Measurements from ENCODE around the gene MRGPRX2. TPM values are rescaled to one million over a fixed set of nuclear protein-coding genes. Genes with fewer than 3 reads are reported as not detected.

MRGPRX2 gene
- total and polyA plus RNA-seq, 10 of the 15 experiments (the other 5 are each of a cell fraction or from before 2014, with no cell fraction given): 0.03 to 0.11 TPM; not detected in 8

DNA sequence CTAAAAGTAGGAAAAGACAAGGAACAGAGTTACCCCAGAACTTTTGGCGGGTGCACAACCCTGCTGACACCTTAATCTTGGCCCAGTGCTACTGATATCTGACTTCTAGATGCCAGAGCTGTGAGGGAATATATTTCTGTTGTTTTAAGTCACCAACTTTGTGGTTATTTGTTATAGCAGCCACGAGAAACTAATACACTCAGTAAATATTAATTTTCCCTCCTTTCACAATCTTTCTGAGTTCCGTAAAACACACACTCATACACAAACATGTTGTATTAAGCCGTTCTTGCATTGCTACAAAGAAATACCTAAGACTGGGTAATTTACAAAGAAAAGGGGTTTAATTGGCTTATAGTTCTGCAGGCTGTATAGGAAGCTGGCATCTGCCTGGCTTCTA lies 40.4 kb upstream of the MRGPRX2 start:
- Histone ChIP-seq H3K4me1 (ENCODE audit: control insufficient read depth, insufficient read depth, low read length) (no peaks in the 10 kb centered on the region), H2AFZ (ENCODE audit: control insufficient read depth, low read depth, low read length) (no peak overlapping the region), H3K27me3 (replicated peaks in 1 of 2; ENCODE audit: control insufficient read depth in 2 of 2, insufficient read depth in 2 of 2, low read length in 1 of 2) (peaks cover 0 to 2% of the 10 kb centered on the region in 2 experiments; a peak in 1 of 4 replicates), H3K9me3 (replicated peaks; ENCODE audit: control insufficient read depth, insufficient read depth, low read length) (no peaks in the 10 kb centered on the region; the same call in 2 of the 3 replicates), H3K79me2 (ENCODE audit: control insufficient read depth, insufficient read depth, low read length) (no peaks in the 10 kb centered on the region), H3K4me2 (ENCODE audit: control insufficient read depth, insufficient read depth) (no peak overlapping the region), H3K27ac (ENCODE audit: control insufficient read depth, insufficient read depth) (no peak overlapping the region), H3K36me3 (ENCODE audit: control insufficient read depth in 2 of 2, insufficient read depth in 2 of 2, low read length in 1 of 2) (no peaks in the 10 kb centered on the region), H3K4me3 (no peak overlapping the region), H3K9ac (ENCODE audit: control insufficient read depth, insufficient read depth, low read length) (no peak overlapping the region), H4K20me1 (ENCODE audit: control insufficient read depth, insufficient read depth) (no peaks in the 10 kb centered on the region)
- in situ Hi-C loops (cut with MboI) (no loop called here), intact Hi-C loops (cut with micrococcal nuclease; ENCODE audit: unreplicated experiment) (no loop called here)
- POLR2A ChIA-PET: no interaction called here
- CTCF ChIA-PET: interaction anchor here (1.1 to 2.1 kb wide), 2 partner anchors 23 to 30 kb away, joined by 3 to 11 read pairs; no protein-coding TSS in a partner anchor
- DNase-seq (ENCODE audit: low read depth, low spot score) (no peak), ATAC-seq (no peak), FAIRE-seq (no peak)
- SMC1A ChIA-PET (ENCODE audit: uncharacterized antibody, unreplicated experiment): no interaction called here
- BruUV-seq (replicated peaks): no TSS peak
- 22% methylated on average over 4 of the region's 4 CpGs for WGBS (ENCODE audit: insufficient coverage, insufficient replicate concordance, low lambda C conversion rate, missing lambda C conversion rate)
- TF ChIP-seq RB1 (IDR thresholded peaks at IDR 0.05; ENCODE audit: borderline replicate concordance) (no peak), GATAD2B (conservative IDR thresholded peaks at IDR 0.05; ENCODE audit: low read depth) (no peak), IKZF2 (IDR thresholded peaks at IDR 0.05) (no peak), ZBTB40 (IDR thresholded peaks at IDR 0.05; ENCODE audit: borderline replicate concordance) (no peak), CREB1 (IDR thresholded peaks at IDR 0.05; ENCODE audit: low read depth) (no peak), E2F4 (IDR thresholded peaks at IDR 0.05; ENCODE audit: low read depth, low read length) (no peak), ATF3 (IDR thresholded peaks at IDR 0.05; ENCODE audit: borderline replicate concordance, extremely low read depth, low read depth, low read length) (no peak), ZNF207 (IDR thresholded peaks at IDR 0.05; ENCODE audit: borderline replicate concordance) (no peak)
- TF ChIP-seq, protein P1, sequence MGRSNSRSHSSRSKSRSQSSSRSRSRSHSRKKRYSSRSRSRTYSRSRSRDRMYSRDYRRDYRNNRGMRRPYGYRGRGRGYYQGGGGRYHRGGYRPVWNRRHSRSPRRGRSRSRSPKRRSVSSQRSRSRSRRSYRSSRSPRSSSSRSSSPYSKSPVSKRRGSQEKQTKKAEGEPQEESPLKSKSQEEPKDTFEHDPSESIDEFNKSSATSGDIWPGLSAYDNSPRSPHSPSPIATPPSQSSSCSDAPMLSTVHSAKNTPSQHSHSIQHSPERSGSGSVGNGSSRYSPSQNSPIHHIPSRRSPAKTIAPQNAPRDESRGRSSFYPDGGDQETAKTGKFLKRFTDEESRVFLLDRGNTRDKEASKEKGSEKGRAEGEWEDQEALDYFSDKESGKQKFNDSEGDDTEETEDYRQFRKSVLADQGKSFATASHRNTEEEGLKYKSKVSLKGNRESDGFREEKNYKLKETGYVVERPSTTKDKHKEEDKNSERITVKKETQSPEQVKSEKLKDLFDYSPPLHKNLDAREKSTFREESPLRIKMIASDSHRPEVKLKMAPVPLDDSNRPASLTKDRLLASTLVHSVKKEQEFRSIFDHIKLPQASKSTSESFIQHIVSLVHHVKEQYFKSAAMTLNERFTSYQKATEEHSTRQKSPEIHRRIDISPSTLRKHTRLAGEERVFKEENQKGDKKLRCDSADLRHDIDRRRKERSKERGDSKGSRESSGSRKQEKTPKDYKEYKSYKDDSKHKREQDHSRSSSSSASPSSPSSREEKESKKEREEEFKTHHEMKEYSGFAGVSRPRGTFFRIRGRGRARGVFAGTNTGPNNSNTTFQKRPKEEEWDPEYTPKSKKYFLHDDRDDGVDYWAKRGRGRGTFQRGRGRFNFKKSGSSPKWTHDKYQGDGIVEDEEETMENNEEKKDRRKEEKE (IDR thresholded peaks at IDR 0.05): no peak
- RAD21 ChIA-PET (ENCODE audit: unreplicated experiment): no interaction called here

Measured in GM12878 (cell line).